Hippocampal formation (tissue), 2 donors: ENCODE data around the gene KRTAP20-1.

Experiments used
- DNase-seq, 2 donors: peaks; one replicate each; lab custom pipeline; 2025; lab: John Stamatoyannopoulos, UW

Gene KRTAP20-1

GRCh38 chr21:30616125-30616524 lies at the start of gene KRTAP20-1:
Gene KRTAP20-1 (plus strand): TSS chr21:30616425. CDS start chr21:30616455, 30 bp downstream.
- no peak for DNase-seq

- no peak for DNase-seq
Measured at GRCh38 chr21:30567617-30568016, 48.6 kb upstream of the KRTAP20-1 start.

GRCh38 chr21:30577766-30578165 lies 38.5 kb upstream of the KRTAP20-1 start:
- DNase-seq: no peak

GRCh38 chr21:30579346-30579745 lies 36.9 kb upstream of the KRTAP20-1 start:
- no peak for DNase-seq

GRCh38 chr21:30580132-30580531 lies 36.1 kb upstream of the KRTAP20-1 start:
- DNase-seq: no peak

GRCh38 chr21:30582870-30583269 lies 33.4 kb upstream of the KRTAP20-1 start:
- no peak for DNase-seq

GRCh38 chr21:30590297-30590696 lies 25.9 kb upstream of the KRTAP20-1 start, which contains the start of gene KRTAP22-2:
Gene KRTAP22-2 (minus strand): TSS chr21:30590397.
- DNase-seq: no peak

GRCh38 chr21:30592140-30592539 lies 24.1 kb upstream of the KRTAP20-1 start, which contains the start of gene KRTAP6-3:
Gene KRTAP6-3 (plus strand): TSS chr21:30592440. CDS start chr21:30592446, 6 bp downstream.
- DNase-seq: no peak

- DNase-seq: no peak
Measured at GRCh38 chr21:30598802-30599201, 17.4 kb upstream of the KRTAP20-1 start, which contains the start of gene KRTAP6-2. Gene KRTAP6-2 (minus strand): TSS chr21:30598902. CDS start chr21:30598874, 28 bp downstream.

- no peak for DNase-seq
Measured at GRCh38 chr21:30600787-30601186, 15.4 kb upstream of the KRTAP20-1 start, which contains the start of gene KRTAP22-1. Gene KRTAP22-1 (plus strand): TSS chr21:30601087.

- no peak for DNase-seq
Measured at GRCh38 chr21:30605968-30606367, 10.3 kb upstream of the KRTAP20-1 start.

GRCh38 chr21:30612132-30612531 lies 4.1 kb upstream of the KRTAP20-1 start:
- DNase-seq: no peak

- no peak for DNase-seq
Measured at GRCh38 chr21:30613836-30614235, 2.4 kb upstream of the KRTAP20-1 start, which contains the start of gene KRTAP6-1. Gene KRTAP6-1 (minus strand): TSS chr21:30613930. CDS start chr21:30613904, 26 bp downstream.

- no peak for DNase-seq
Measured at GRCh38 chr21:30615199-30615598, 1.0 kb upstream of the KRTAP20-1 start.

GRCh38 chr21:30620080-30620479 lies 3.9 kb downstream of the KRTAP20-1 start:
- DNase-seq: no peak

- DNase-seq: no peak
Measured at GRCh38 chr21:30620522-30620921, 4.3 kb downstream of the KRTAP20-1 start, which contains the start of gene KRTAP20-4. Gene KRTAP20-4 (plus strand): TSS chr21:30620627.

GRCh38 chr21:30623362-30623761 lies 7.1 kb downstream of the KRTAP20-1 start:
- no peak for DNase-seq

- no peak for DNase-seq
Measured at GRCh38 chr21:30625449-30626165, 9.4 kb downstream of the KRTAP20-1 start.

- DNase-seq: no peak
Measured at GRCh38 chr21:30628109-30628508, 11.9 kb downstream of the KRTAP20-1 start.

- DNase-seq: no peak
Measured at GRCh38 chr21:30629200-30629599, 13.0 kb downstream of the KRTAP20-1 start.

GRCh38 chr21:30634906-30635305 lies 18.7 kb downstream of the KRTAP20-1 start, which contains the start of gene KRTAP20-2:
Gene KRTAP20-2 (plus strand): TSS chr21:30635206. CDS start chr21:30635264, 58 bp downstream.
- no peak for DNase-seq

- DNase-seq: no peak
Measured at GRCh38 chr21:30638686-30639085, 22.5 kb downstream of the KRTAP20-1 start.

- no peak for DNase-seq
Measured at GRCh38 chr21:30642564-30642963, 26.3 kb downstream of the KRTAP20-1 start, which contains the start of gene KRTAP20-3. Gene KRTAP20-3 (plus strand): TSS chr21:30642864.
